Right atrium auricular region (tissue), 2 donors: ENCODE data around the gene MGP. TPM values are rescaled to one million over a fixed set of nuclear protein-coding genes. Genes with fewer than 3 reads are reported as not detected.

ENCODE experiments used
- DNase-seq: peaks from one replicate; pipeline ENCODE4 v3.0.0-alpha.2; 2019; ENCODE audit warnings: low spot score
- H3K27ac ChIP-seq, 2 donors: fragments of 200-600 bp; sonication (generic); 1 replicate in 1 of 2; 2 replicates in 1 of 2; pipeline ENCODE4 v1.5.1; 2016 to 2019
- H3K27me3 ChIP-seq, 2 donors: fragments of 200-600 bp; sonication (generic); one replicate each; pipeline versions ENCODE4 v1.5.1 to v1.6.0; 2017 to 2019
- H3K36me3 ChIP-seq: fragments of 200-600 bp; sonication (generic); one replicate; pipeline ENCODE4 v1.5.1; 2016
- H3K4me1 ChIP-seq, 2 donors: fragments of 200-600 bp; sonication (generic); one replicate each; pipeline versions ENCODE4 v1.5.1 to v1.6.0; 2017 to 2019
- H3K4me3 ChIP-seq, 2 donors: fragments of 200-600 bp; sonication (generic); 1 replicate in 1 of 2; 2 replicates in 1 of 2; pipeline ENCODE4 v1.5.1; 2017 to 2019; ENCODE audit warnings: mild to moderate bottlenecking in 1 of 2, moderate library complexity in 1 of 2
- H3K9me3 ChIP-seq, 2 donors: fragments of 200-600 bp; sonication (generic); one replicate each; pipeline ENCODE4 v1.5.1; 2019
- total RNA-seq, 2 donors: library from RNA; depleted of rRNA; stranded (reverse); fragments of >200 nt; gene quantifications; one replicate each; pipeline ENCODE4 v1.1.0, GENCODE V29; 2016
- TF ChIP-seq, protein P1 (sequence below), 2 donors: fragments of 200-600 bp; sonication (generic); IDR thresholded peaks; one replicate each; pipeline ENCODE4 v1.5.1; 2019; ENCODE audit warnings: antibody characterized with exemption in 2 of 2

MGP gene
- total RNA-seq, 2 donors from 2014 or later, result 287 to 454 TPM

DNA sequence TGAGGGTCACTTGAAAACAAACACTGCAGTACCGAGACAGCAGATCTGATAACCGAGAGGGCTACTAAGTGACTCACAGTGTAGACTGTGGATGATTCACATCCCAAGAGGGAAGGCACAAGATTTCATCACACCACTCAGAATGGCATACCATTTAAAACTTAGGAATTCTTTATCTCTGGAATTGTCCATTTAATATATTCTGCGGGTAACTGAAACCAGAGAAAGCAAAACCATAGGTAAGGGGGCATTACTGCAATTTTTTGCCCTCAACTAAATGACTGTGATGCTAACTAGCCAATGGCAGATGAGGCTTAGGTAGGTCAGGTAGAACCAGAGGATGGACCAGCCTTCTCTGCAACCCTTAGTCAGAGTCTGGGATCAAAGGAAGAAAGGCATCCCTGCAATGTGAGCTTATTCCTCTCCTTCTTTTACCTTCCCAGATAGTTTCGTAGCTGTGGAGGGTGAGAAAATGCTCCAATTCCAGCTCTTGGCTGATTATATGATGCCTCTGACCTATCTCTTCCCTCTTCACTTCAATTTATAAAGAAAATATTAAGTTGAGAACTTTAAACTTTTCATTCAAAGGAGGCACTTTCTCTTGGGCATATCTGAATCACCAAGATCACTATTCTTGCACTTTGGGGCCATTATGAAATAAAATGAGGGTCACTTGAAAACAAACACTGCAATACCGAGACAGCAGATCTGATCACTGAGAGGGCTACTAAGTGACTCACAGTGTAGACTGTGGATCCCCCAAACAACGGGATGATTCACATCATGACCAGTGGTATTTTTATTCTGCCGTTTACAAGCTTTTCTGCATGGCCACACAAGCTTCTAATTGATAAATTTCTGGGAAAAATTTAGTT is 49.1 kb downstream of the MGP start:
- Histone ChIP-seq H3K27ac (peak overlapping the region; percentile 38 to 59), H3K4me3 (no peak overlapping the region)

DNA sequence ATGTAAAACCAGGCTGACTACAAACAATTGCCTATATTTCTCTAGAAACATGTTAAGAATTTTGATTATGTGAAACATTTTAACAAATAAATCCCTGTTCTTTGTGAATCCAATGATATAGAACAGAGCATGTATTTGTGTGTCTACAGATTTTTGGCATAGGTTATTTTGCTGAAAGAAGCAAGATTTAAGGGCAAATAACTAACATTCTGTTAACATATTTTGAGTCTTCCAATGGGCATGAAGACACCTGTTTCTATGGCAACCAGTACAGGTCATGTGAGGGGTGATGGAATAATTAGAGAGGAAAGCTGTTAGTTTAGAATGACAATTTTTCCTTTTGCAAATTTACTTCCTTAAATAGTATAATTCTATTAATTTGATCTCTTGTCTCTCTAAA is 51.1 kb downstream of the MGP start:
- peaks cover 0 to 4% of the 10 kb centered on the region in 2 donors for H3K9me3 ChIP-seq

More for the DNA sequence above, 49.1 kb downstream of the MGP start:
- DNase-seq, result no peak
- Histone ChIP-seq H3K9me3 (peaks cover 0 to 4% of the 10 kb centered on the region in 2 donors), H3K4me1 (peaks cover 0 to 45% of the 10 kb centered on the region in 2 donors), H3K27me3 (no peaks in the 10 kb centered on the region), H3K36me3 (no peaks in the 10 kb centered on the region)
- TF ChIP-seq, protein P1, sequence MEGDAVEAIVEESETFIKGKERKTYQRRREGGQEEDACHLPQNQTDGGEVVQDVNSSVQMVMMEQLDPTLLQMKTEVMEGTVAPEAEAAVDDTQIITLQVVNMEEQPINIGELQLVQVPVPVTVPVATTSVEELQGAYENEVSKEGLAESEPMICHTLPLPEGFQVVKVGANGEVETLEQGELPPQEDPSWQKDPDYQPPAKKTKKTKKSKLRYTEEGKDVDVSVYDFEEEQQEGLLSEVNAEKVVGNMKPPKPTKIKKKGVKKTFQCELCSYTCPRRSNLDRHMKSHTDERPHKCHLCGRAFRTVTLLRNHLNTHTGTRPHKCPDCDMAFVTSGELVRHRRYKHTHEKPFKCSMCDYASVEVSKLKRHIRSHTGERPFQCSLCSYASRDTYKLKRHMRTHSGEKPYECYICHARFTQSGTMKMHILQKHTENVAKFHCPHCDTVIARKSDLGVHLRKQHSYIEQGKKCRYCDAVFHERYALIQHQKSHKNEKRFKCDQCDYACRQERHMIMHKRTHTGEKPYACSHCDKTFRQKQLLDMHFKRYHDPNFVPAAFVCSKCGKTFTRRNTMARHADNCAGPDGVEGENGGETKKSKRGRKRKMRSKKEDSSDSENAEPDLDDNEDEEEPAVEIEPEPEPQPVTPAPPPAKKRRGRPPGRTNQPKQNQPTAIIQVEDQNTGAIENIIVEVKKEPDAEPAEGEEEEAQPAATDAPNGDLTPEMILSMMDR (IDR thresholded peaks at IDR 0.05), result no peak

DNA sequence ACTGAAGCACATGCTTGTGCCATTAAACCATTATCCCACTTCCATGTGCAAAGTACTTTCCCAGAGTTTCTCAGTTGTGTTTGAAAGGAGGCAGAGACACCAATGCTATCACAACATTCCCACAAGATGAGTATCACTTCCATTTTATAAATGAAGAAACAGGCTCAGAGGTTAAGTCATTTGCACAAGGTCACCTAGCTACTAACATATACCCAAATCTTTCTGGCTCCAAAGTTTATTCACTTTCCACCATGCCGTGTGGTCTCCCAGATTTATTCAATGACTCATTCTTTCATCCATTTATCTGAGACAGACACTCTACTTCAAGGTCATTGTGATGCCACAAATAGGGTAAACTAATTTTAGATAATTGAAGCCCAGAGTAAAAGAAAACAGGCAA is 51.7 kb downstream of the MGP start:
- TF ChIP-seq, protein P1 (IDR thresholded peaks at IDR 0.05), result no peak
- Histone ChIP-seq H3K27ac (peak overlapping the region; percentile 1 to 59), H3K36me3 (no peaks in the 10 kb centered on the region), H3K9me3 (no peaks in the 10 kb centered on the region), H3K4me3 (no peak overlapping the region), H3K27me3 (no peaks in the 10 kb centered on the region), H3K4me1 (peaks cover 0 to 32% of the 10 kb centered on the region in 2 donors)
- DNase-seq, result no peak

More for the DNA sequence above, 51.1 kb downstream of the MGP start:
- Histone ChIP-seq H3K4me3 (no peak overlapping the region), H3K4me1 (peaks cover 0 to 32% of the 10 kb centered on the region in 2 donors), H3K36me3 (no peaks in the 10 kb centered on the region), H3K27ac (peak overlapping the region; percentile 17 to 59), H3K27me3 (no peaks in the 10 kb centered on the region)
- TF ChIP-seq, protein P1 (IDR thresholded peaks at IDR 0.05), result no peak
- no peak for DNase-seq

DNA sequence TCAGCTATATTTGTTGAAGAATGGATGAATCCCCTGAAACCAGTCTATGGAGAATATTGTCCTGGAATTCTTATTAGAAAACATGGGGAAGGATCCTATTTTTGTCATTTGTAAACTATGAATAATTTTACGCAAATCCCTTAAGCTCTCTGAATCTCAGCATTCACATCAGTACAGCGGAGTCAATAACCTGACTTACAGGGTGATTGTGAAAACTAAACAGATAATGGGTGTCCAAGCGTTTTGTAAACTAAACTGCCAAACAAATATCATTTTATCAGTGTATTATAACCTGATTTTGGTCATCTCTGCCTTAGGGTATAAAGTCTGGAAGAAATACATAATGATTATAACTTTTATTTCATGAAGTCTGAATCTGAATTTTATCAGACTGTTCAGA is 52.3 kb downstream of the MGP start:
- Histone ChIP-seq H3K4me1 (peaks cover 0 to 32% of the 10 kb centered on the region in 2 donors), H3K36me3 (no peaks in the 10 kb centered on the region), H3K27ac (no peak overlapping the region), H3K4me3 (no peak overlapping the region), H3K9me3 (no peaks in the 10 kb centered on the region), H3K27me3 (no peaks in the 10 kb centered on the region)
- TF ChIP-seq, protein P1 (IDR thresholded peaks at IDR 0.05), result no peak
- DNase-seq, result no peak

Other genes with a start within 250 kb of the MGP start
- gene GUCY2C, start 189.3 kb downstream of the MGP start, total RNA-seq, result not detected
- gene WBP11, start 82.4 kb downstream of the MGP start, total RNA-seq, result 10 to 100 TPM; 19.9 to 21.9 TPM
- gene C12orf60, start 82.2 kb downstream of the MGP start, total RNA-seq, result 1 to 10 TPM in 1 of 2 donors, under 1 TPM in 1; 0.90 to 1.1 TPM
- gene SMCO3, start 71.7 kb downstream of the MGP start, total RNA-seq, result under 1 TPM; 0.33 to 0.43 TPM
- 10 to 100 TPM; 12.1 to 25.9 TPM for gene ART4, start 42.3 kb downstream of the MGP start, total RNA-seq
- gene ERP27, start 52.7 kb upstream of the MGP start, total RNA-seq, result under 1 TPM; 0.31 to 0.70 TPM
- gene ARHGDIB, start 75.7 kb upstream of the MGP start, total RNA-seq, result 100 to 1,000 TPM in 1 of 2 donors, 10 to 100 TPM in 1; 69.5 to 124 TPM
- not detected for gene PDE6H, start 87.2 kb upstream of the MGP start, total RNA-seq